Esophagus squamous epithelium (tissue), 4 donors: ENCODE measurements around the gene MED13L.

Source experiments
- CTCF ChIP-seq, 6 experiments: fragments of 450-650 bp in 4 of 6; fragments of 200-600 bp in 2 of 6; sonication (generic) in 2 of 6; IDR thresholded peaks; one replicate each; pipeline ENCODE4 v1.5.1; 2016 to 2019; ENCODE audit warnings: antibody characterized with exemption in 6 of 6, mild to moderate bottlenecking in 4 of 6, moderate library complexity in 4 of 6
- POLR2A ChIP-seq, 4 donors: fragments of 450-650 bp; IDR thresholded peaks; one replicate each; pipeline ENCODE4 v1.6.1; 2017; ENCODE audit warnings: antibody characterized with exemption in 4 of 4, mild to moderate bottlenecking in 4 of 4, moderate library complexity in 3 of 4

- peak in 5 of 6 experiments; percentile 7 to 44 (median 30) for TF ChIP-seq CTCF (IDR thresholded peaks at IDR 0.05)
- TF ChIP-seq POLR2A (IDR thresholded peaks at IDR 0.05) = peak in 2 of 4 donors; percentile 52 to 68
Observed at GRCh38 chr12:116277467-116278278, at the start of gene MED13L.
